T-helper 9 cell (primary cell): ENCODE measurements around the gene PTPRM.
"Not testable (repeated sequence)": the region's sequence is repeated elsewhere in the genome, so short reads cannot be mapped to it uniquely, and the experiment has no call there.

Source experiments
- DNase-seq: peaks from one replicate; pipeline ENCODE4 v3.0.0-alpha.2; 2020

The PTPRM gene

GRCh38 chr18:7729868-7730267, 162.8 kb downstream of the PTPRM start:
- DNase-seq, result no peak

- no peak for DNase-seq
Measured at GRCh38 chr18:7730682-7731081, 163.6 kb downstream of the PTPRM start.

GRCh38 chr18:7733642-7734041, 166.5 kb downstream of the PTPRM start:
- DNase-seq, result no peak

GRCh38 chr18:7735196-7735595, 168.1 kb downstream of the PTPRM start:
- no peak for DNase-seq

- DNase-seq, result no peak
Measured at GRCh38 chr18:7735626-7736175, 168.6 kb downstream of the PTPRM start.

GRCh38 chr18:7736526-7736925, 169.4 kb downstream of the PTPRM start:
- DNase-seq, result not testable (repeated sequence)

- DNase-seq, result no peak
Measured at GRCh38 chr18:7737550-7737949, 170.4 kb downstream of the PTPRM start.

GRCh38 chr18:7740821-7741220, 173.7 kb downstream of the PTPRM start:
- DNase-seq, result no peak

GRCh38 chr18:7741640-7742039, 174.5 kb downstream of the PTPRM start:
- DNase-seq, result no peak

- no peak for DNase-seq
Measured at GRCh38 chr18:7742224-7742623, 175.1 kb downstream of the PTPRM start.

GRCh38 chr18:7743256-7743655, 176.1 kb downstream of the PTPRM start:
- no peak for DNase-seq

GRCh38 chr18:7746106-7746505, 179.0 kb downstream of the PTPRM start:
- DNase-seq, result no peak

GRCh38 chr18:7748251-7749007, 181.3 kb downstream of the PTPRM start:
- DNase-seq, result no peak

- no peak for DNase-seq
Measured at GRCh38 chr18:7749008-7749405, 181.9 kb downstream of the PTPRM start.

- no peak for DNase-seq
Measured at GRCh38 chr18:7749510-7749981, 182.4 kb downstream of the PTPRM start.

GRCh38 chr18:7750095-7750663, 183.1 kb downstream of the PTPRM start:
- DNase-seq, result no peak

GRCh38 chr18:7750966-7751365, 183.8 kb downstream of the PTPRM start:
- DNase-seq, result no peak

GRCh38 chr18:7754258-7754657, 187.1 kb downstream of the PTPRM start:
- no peak for DNase-seq

GRCh38 chr18:7754725-7755181, 187.6 kb downstream of the PTPRM start:
- DNase-seq, result no peak

- no peak for DNase-seq
Measured at GRCh38 chr18:7755753-7756475, 188.8 kb downstream of the PTPRM start.

GRCh38 chr18:7757175-7757574, 190.1 kb downstream of the PTPRM start:
- DNase-seq, result no peak

- no peak for DNase-seq
Measured at GRCh38 chr18:7758764-7759163, 191.6 kb downstream of the PTPRM start.
